ENCODE measurements around the gene ABLIM1.

The ABLIM1 gene

GRCh38 chr10:114684822-114685209, 26.7 kb upstream of the ABLIM1 start:
- TF ChIP-seq, protein P1, sequence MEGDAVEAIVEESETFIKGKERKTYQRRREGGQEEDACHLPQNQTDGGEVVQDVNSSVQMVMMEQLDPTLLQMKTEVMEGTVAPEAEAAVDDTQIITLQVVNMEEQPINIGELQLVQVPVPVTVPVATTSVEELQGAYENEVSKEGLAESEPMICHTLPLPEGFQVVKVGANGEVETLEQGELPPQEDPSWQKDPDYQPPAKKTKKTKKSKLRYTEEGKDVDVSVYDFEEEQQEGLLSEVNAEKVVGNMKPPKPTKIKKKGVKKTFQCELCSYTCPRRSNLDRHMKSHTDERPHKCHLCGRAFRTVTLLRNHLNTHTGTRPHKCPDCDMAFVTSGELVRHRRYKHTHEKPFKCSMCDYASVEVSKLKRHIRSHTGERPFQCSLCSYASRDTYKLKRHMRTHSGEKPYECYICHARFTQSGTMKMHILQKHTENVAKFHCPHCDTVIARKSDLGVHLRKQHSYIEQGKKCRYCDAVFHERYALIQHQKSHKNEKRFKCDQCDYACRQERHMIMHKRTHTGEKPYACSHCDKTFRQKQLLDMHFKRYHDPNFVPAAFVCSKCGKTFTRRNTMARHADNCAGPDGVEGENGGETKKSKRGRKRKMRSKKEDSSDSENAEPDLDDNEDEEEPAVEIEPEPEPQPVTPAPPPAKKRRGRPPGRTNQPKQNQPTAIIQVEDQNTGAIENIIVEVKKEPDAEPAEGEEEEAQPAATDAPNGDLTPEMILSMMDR (IDR thresholded peaks at IDR 0.05; ENCODE audit: extremely low read depth, missing control alignments) = no peak
- no peak for DNase-seq (ENCODE audit: low spot score)

DNA sequence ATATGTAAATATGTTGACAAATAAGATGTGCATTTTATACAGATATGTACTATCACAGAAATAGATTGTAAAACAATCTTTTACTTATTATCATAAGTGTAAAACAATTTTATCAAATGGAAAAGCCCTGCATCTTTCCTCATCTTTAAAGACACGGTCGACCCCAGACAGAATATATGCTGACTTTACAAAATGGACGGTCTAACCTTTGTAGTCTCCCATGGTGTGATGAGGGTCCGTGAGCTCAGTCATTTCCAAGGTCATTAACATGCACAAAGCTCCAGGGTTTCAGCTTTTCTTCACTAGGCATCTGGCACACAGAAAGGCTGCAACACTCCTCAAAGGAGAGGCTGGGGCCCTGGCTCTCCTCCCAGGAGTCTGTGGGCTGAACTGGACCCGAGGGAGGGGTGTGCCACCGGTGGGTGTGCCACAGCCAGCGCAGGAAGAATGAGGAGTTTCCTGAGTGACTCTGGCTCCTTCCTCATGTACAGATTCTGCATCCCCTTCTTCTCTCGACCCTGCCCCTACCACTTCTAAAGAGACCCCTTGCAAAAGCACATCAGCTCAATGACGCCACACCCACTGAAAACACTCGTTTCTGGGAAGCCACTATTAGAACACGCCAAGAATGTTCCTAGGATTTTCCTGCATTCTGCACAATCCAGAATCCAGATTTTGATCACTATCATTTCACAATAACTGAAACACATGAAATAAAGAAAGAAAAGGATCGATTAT, 26.2 kb upstream of the ABLIM1 start:
- DNase-seq (ENCODE audit: low spot score) = no peak
- TF ChIP-seq, protein P1 (IDR thresholded peaks at IDR 0.05; ENCODE audit: extremely low read depth, missing control alignments) = no peak

GRCh38 chr10:114683593-114683992, 25.5 kb upstream of the ABLIM1 start:
- TF ChIP-seq, protein P1 (IDR thresholded peaks at IDR 0.05; ENCODE audit: extremely low read depth, missing control alignments) = no peak
- DNase-seq (ENCODE audit: low spot score) = no peak

DNA sequence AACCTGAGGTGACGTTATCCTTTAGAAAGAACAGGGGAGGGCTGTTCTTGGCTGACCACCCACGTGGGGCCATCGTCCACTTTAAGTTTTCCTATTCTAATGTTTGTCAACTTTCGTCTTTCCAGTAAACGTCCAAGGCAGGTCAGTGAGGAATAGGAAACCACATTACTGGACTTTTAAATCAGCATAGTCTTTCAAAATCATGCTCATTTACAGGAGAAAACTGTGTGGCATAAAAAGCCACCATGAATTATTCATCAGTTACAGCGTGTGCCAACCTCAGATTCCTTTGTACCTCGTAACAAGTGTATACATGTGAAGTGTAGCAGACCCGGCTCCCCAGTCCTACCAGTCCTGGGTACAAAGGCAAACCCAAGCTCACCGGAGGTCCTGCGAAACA, 25.1 kb upstream of the ABLIM1 start:
- TF ChIP-seq, protein P1 (IDR thresholded peaks at IDR 0.05; ENCODE audit: extremely low read depth, missing control alignments) = no peak

DNA sequence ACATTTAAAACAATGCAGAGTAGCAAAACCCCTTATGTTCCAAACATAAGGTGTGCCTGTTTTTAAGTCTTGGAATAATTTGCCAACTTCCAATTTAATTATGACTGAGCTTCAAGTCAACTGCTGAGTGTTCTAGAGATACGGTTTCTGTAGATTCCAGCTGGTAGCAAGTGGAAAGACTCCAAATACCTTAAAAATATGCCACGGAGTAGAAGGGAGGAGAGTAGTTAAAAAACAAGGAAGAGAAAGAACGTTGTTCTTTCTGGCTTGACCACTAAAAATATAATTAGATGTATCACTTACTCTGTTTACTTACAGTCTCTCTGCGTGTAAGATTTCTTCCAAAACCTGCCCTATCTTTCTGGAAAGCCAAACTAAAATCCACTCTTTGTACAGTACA, 24.5 kb upstream of the ABLIM1 start:
- TF ChIP-seq, protein P1 (IDR thresholded peaks at IDR 0.05; ENCODE audit: extremely low read depth, missing control alignments) = no peak
- DNase-seq (ENCODE audit: low spot score) = no peak

More for the DNA sequence above, 25.1 kb upstream of the ABLIM1 start:
- no peak for DNase-seq (ENCODE audit: low spot score)

DNA sequence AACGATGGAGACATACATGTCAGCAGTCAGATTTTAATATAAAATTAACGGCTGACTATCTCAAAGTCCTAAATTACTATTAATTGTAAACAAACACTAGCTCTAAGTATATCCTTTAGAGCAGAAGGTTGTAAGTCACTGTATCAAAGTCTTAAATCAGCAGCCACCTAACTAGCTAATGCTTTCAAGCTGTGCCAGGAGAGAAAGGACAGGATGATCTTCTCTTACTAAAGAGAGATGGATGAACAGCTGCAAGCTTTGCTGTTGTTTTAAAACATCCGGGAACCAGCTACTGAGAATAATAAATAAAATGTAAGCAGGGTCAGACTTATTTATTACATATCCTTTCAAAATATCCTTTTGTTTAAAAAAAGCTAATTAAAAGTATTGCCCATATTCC, 24.0 kb upstream of the ABLIM1 start:
- no peak for DNase-seq (ENCODE audit: low spot score)
- TF ChIP-seq, protein P1 (IDR thresholded peaks at IDR 0.05; ENCODE audit: extremely low read depth, missing control alignments) = no peak

DNA sequence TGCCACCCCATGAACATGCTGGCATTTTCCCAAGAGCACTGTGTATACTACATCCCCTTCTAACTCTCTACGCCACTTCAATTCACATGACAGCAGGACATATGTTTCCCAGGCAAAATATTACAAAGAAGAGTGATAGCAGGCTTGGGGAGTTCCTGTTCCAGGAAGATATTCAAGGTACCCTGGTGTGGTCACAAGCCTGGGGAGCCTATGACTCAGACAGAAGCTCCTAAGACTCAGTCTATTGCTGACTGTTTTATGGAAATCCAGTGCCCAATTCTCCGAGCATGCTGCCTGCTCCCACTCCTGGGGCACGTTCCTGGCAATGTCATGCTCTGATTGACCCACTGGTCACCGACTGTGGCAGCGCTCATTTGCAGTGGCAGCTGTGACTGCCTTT, 23.5 kb upstream of the ABLIM1 start:
- TF ChIP-seq, protein P1 (IDR thresholded peaks at IDR 0.05; ENCODE audit: extremely low read depth, missing control alignments) = no peak
- DNase-seq (ENCODE audit: low spot score) = no peak
